GM18907 (cell line): ENCODE data around the gene SPIN1.
"Not testable (repeated sequence)": the region's sequence is repeated elsewhere in the genome, so short reads cannot be mapped to it uniquely, and the experiment has no call there.

ENCODE experiments used
- ATAC-seq: cut with Tn5 transposase; IDR thresholded peaks from one replicate; pipeline ENCODE4 v1.9.1; 2021; ENCODE audit warnings: mild to moderate bottlenecking, moderate library complexity; ENCODE audit not compliant: unreplicated experiment

The SPIN1 gene

GRCh38 chr9:88388203-88388885 is at the start of gene SPIN1:
TSS of gene SPIN1 (plus strand) at chr9:88388444. CDS start at chr9:88426540, 38,096 bp downstream.
- ATAC-seq = peak; percentile 85

GRCh38 chr9:88339317-88339716 is 48.9 kb upstream of the SPIN1 start:
- no peak for ATAC-seq

DNA sequence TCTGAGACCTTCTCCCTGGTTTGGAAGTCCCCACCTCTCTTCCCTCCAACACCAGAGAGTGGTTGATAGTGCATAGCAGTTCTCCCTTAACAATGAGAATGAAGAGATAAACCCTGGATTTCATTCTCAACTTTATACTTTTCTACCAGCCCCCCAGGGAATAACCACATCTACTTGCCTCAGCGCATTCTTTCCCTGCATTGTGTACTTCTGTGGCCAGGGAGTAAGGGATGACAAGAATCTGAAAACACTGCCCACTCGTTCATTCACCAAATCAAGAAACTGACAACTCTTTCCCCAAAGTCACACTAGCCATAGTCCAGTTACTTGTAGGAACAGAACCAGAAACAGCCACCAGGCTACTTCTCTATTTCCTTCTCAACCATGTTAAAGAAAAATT is 46.0 kb upstream of the SPIN1 start:
- no peak for ATAC-seq

GRCh38 chr9:88344013-88344412 is 44.2 kb upstream of the SPIN1 start:
- no peak for ATAC-seq

DNA sequence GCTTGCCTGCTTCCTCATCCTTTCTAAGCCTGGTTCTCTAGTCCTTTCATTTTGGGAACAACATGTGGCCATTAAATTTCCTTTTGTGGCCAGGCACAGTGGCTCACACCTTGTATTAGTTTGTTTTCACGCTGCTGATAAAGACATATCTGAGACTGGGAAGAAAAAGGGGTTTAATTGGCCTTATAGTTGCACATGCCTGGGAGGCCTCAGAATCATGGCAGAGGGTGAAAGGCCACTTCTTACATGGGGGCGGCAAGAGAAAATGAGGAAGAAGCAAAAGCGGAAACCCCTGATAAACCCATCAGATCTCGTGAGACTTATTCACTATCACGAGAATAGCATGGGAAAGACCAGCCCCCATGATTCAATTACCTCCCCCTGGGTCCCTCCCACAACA is 37.9 kb upstream of the SPIN1 start:
- ATAC-seq = not testable (repeated sequence)

- no peak for ATAC-seq
These were observed 33.1 kb upstream of the SPIN1 start for GRCh38 chr9:88355166-88355565.

GRCh38 chr9:88357250-88357649 is 31.0 kb upstream of the SPIN1 start:
- ATAC-seq = not testable (repeated sequence)

DNA sequence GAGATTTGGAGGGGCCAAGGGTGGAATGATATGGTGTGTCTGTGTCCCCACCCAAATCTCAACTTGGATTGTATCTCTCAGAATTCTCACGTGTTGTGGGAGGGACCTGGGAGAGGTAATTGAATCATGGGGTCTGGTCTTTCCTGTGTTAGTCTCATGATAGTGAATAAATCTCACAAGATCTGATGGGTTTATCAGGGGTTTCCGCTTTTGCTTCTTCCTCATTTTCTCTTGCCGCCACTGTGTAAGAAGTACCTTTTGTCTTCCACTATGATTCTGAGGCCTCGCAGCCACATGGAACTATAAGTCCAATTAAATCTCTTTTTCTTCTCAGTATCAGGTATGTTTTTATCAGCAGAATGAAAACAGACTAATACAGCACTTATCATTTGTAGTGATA is 29.5 kb upstream of the SPIN1 start:
- no peak for ATAC-seq

DNA sequence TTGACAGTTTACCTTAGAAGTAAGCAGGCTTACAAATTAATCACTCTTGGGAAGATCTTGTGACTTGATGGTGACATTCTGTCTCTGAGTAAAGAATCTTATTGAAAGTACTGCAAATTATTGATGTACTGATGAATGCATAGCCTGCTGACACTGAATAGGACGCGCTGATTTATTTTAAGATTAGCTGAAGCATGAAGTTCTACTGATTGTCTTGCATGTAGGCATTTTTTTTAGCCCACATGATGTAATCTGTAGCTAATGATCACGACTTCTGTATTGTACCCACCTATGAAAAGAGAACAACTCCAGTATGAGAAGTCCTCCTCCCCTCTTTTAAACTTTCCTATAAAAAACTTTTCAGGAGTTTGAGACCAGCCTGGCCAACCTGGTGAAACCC is 28.3 kb upstream of the SPIN1 start:
- ATAC-seq = no peak

DNA sequence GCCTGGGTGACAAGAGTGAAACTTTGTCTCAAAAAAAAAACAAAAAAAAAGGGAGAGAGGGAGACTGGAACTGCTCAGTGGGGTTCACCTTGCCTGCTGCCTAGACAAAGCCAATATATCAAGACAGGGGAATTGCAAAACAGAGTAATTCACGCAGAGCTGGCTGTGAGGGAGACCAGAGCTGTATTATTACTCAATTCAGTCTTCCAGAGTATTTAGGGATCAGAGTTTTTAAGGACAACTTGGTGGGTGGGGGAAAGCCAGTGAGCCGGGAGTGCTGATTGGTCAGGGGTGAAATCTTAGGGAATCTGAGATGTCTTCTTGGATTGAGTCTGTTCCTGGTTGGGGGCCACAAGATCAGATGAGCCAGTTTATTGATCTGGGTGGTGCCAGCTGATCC is 25.6 kb upstream of the SPIN1 start:
- ATAC-seq = no peak

GRCh38 chr9:88363661-88364060 is 24.6 kb upstream of the SPIN1 start:
- ATAC-seq = no peak

DNA sequence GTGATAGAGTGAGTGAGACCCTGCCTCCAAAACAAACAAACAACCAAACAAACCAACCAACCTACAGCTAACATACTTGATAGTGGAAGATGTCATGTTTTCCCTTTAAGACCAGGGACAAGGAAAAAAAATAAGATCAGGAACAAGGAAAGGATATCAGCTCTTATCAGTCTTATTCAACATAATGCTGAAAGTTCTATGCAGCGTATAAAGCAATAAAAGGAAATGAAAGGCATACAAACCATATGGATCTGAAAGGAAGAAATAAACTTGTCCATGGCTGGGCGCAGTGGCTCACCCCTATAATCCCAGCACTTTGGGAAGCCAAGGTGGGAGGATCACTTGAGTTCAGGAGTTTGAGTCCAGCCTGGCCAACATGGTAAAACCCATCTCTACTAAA is 23.5 kb upstream of the SPIN1 start:
- no peak for ATAC-seq

DNA sequence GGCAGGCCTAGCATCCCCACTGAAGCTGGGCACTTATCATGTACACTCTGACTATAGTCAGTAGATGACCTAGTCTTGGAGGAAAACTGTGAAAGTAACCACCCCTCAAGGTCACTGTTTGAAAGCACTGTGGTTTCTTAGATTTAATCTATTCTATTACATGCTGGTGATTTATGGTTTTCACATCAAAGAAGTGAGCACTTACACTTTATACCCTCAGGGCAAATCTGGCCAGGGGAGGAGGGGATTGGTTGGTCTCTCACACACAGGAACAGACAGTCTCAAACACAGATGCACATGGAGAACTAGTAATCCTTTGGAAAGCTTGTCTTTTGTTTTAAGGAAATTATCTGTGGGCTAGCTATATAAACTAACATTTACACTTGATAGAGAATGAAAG is 17.9 kb upstream of the SPIN1 start:
- no peak for ATAC-seq

GRCh38 chr9:88372103-88372654 is 16.1 kb upstream of the SPIN1 start:
- ATAC-seq = no peak

- no peak for ATAC-seq
These were observed 15.2 kb upstream of the SPIN1 start for GRCh38 chr9:88373045-88373444.

GRCh38 chr9:88378317-88378716 is 9.9 kb upstream of the SPIN1 start:
- no peak for ATAC-seq

DNA sequence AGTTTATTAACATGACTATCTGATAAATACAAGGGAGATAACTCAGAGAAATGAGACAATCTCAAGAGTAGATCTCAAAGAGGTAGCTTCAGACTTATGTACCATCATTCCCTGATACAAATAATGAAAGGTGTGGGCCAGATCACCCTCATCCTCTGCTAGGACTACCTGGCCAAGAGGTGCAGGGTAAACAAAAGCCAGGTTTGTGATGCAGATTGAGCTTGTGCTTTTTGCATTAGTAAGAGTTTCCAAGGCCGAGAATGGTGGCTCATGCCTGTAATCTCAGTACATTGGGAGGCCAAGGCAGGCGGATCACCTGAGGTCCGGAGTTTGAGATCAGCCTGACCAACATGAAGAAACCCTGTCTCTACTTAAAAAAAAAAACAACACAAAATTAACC is 8.9 kb upstream of the SPIN1 start:
- ATAC-seq = no peak

GRCh38 chr9:88380118-88380517 is 8.1 kb upstream of the SPIN1 start:
- ATAC-seq = no peak

GRCh38 chr9:88381322-88381721 is 6.9 kb upstream of the SPIN1 start:
- ATAC-seq = not testable (repeated sequence)

DNA sequence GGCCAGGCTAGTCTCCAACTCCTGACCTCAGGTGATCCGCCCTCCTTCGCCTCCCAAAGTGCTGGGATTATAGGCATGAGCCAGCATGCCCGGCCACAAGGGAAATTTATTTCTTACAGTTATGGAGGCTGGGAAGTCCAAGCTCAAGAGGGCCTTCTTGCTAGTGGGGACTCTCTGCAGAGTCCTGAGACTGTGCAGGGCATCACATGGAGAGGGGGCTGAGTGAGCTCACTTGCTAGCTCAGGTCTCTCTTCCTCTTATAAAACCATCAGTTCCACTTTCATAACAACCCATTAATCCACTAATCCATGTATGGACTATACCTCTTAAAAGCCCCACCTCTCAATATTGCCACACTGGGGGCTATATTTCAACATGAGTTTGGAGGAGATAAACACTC is 5.1 kb upstream of the SPIN1 start:
- no peak for ATAC-seq

- not testable (repeated sequence) for ATAC-seq
These were observed 2.1 kb upstream of the SPIN1 start for GRCh38 chr9:88386137-88386536.

- ATAC-seq = peak; percentile 2
These were observed 1.1 kb upstream of the SPIN1 start for GRCh38 chr9:88387036-88387551.
